Measurements from ENCODE around the gene MARCHF3. TPM values are rescaled to one million over a fixed set of nuclear protein-coding genes. Genes with fewer than 3 reads are reported as not detected.

MARCHF3 gene
- total and polyA plus RNA-seq, 5 experiments from 2014 or later: 3.4 to 12.7 (median 9.3) TPM

- Mint-ChIP-seq H3K27me3 (no peaks in the 10 kb centered on the region), H3K36me3 (no peaks in the 10 kb centered on the region), H3K9me3 (peaks cover 0 to 3% (median 0%) of the 10 kb centered on the region in 9 donors), H3K27ac (peak overlapping the region; percentile 81 to 98 (median 93)), H3K4me1 (peaks cover 17 to 74% (median 51%) of the 10 kb centered on the region in 4 donors), H3K4me3 (peak overlapping the region in 8 of 10 donors; percentile 7 to 87 (median 82))
- no peak for DNase-seq
- no peak for ATAC-seq
- POLR2A ChIA-PET: no interaction called here
Measured at GRCh38 chr5:126987271-126987899, 43.0 kb downstream of the MARCHF3 start.

GRCh38 chr5:126984632-126985031, 45.7 kb downstream of the MARCHF3 start:
- peaks cover 19 to 67% (median 48%) of the 10 kb centered on the region in 4 donors for H3K4me1 Mint-ChIP-seq
- DNase-seq (no peak), ATAC-seq (no peak)
- no peaks in the 10 kb centered on the region for H3K36me3 Mint-ChIP-seq
- H3K9me3 Mint-ChIP-seq: no peaks in the 10 kb centered on the region
- POLR2A ChIA-PET: no interaction called here
- no peak overlapping the region for H3K4me3 Mint-ChIP-seq
- peak overlapping the region in 9 of 10 donors; percentile 33 to 89 (median 68) for H3K27ac Mint-ChIP-seq
- H3K27me3 Mint-ChIP-seq: no peaks in the 10 kb centered on the region

- POLR2A ChIA-PET: interaction anchor here (1.2 to 1.8 kb wide), 2 partner anchors 12 to 130 kb away, joined by 3 to 6 read pairs; no protein-coding TSS in a partner anchor
- no peaks in the 10 kb centered on the region for H3K36me3 Mint-ChIP-seq
- peaks cover 19 to 65% (median 44%) of the 10 kb centered on the region in 4 donors for H3K4me1 Mint-ChIP-seq
- DNase-seq (no peak), ATAC-seq (no peak)
- no peaks in the 10 kb centered on the region for H3K27me3 Mint-ChIP-seq
- no peak overlapping the region for H3K4me3 Mint-ChIP-seq
- no peaks in the 10 kb centered on the region for H3K9me3 Mint-ChIP-seq
- peak overlapping the region in 8 of 10 donors; percentile 24 to 85 (median 60) for H3K27ac Mint-ChIP-seq
Measured at GRCh38 chr5:126983874-126984266, 46.5 kb downstream of the MARCHF3 start.

- Mint-ChIP-seq H3K4me1 (peaks cover 16 to 62% (median 38%) of the 10 kb centered on the region in 4 donors), H3K9me3 (no peaks in the 10 kb centered on the region), H3K27ac (peak overlapping the region in 8 of 10 donors; percentile 44 to 91 (median 72)), H3K36me3 (no peaks in the 10 kb centered on the region), H3K27me3 (no peaks in the 10 kb centered on the region), H3K4me3 (no peak overlapping the region)
- no peak for DNase-seq
- no peak for ATAC-seq
- POLR2A ChIA-PET: interaction anchor here (0.6 to 1.8 kb wide), 3 partner anchors 11 to 130 kb away, joined by 3 to 6 read pairs (median 3); no protein-coding TSS in a partner anchor
Measured at GRCh38 chr5:126982926-126983873, 47.2 kb downstream of the MARCHF3 start.

- peak overlapping the region in 2 of 10 donors; percentile 6 to 52 for H3K27ac Mint-ChIP-seq
- POLR2A ChIA-PET: interaction anchor here (0.6 to 1.8 kb wide), 2 partner anchors 10 to 129 kb away, joined by 3 to 6 read pairs; no protein-coding TSS in a partner anchor
- H3K9me3 Mint-ChIP-seq: no peaks in the 10 kb centered on the region
- no peaks in the 10 kb centered on the region for H3K27me3 Mint-ChIP-seq
- H3K36me3 Mint-ChIP-seq: no peaks in the 10 kb centered on the region
- H3K4me1 Mint-ChIP-seq: peaks cover 12 to 54% (median 29%) of the 10 kb centered on the region in 4 donors
- DNase-seq (no peak), ATAC-seq (no peak)
- H3K4me3 Mint-ChIP-seq: no peak overlapping the region
Measured at GRCh38 chr5:126982202-126982601, 48.2 kb downstream of the MARCHF3 start.

- Mint-ChIP-seq H3K27me3 (no peaks in the 10 kb centered on the region), H3K36me3 (no peaks in the 10 kb centered on the region), H3K27ac (peak overlapping the region in 2 of 10 donors; percentile 6 to 52), H3K4me1 (peaks cover 10 to 50% (median 24%) of the 10 kb centered on the region in 4 donors), H3K4me3 (no peak overlapping the region), H3K9me3 (no peaks in the 10 kb centered on the region)
- POLR2A ChIA-PET: interaction anchor here (0.6 kb wide), 1 partner anchor 10 kb away, joined by 3 read pairs; no protein-coding TSS in a partner anchor
- DNase-seq (no peak), ATAC-seq (no peak)
Measured at GRCh38 chr5:126981701-126982100, 48.7 kb downstream of the MARCHF3 start.

GRCh38 chr5:126981222-126981621, 49.1 kb downstream of the MARCHF3 start:
- POLR2A ChIA-PET: no interaction called here
- no peaks in the 10 kb centered on the region for H3K9me3 Mint-ChIP-seq
- DNase-seq (no peak), ATAC-seq (no peak)
- H3K27me3 Mint-ChIP-seq: no peaks in the 10 kb centered on the region
- H3K4me3 Mint-ChIP-seq: no peak overlapping the region
- no peaks in the 10 kb centered on the region for H3K36me3 Mint-ChIP-seq
- H3K4me1 Mint-ChIP-seq: peaks cover 12 to 52% (median 25%) of the 10 kb centered on the region in 4 donors
- peak overlapping the region in 1 of 10 donors; percentile 15 for H3K27ac Mint-ChIP-seq

- no peaks in the 10 kb centered on the region for H3K27me3 Mint-ChIP-seq
- H3K4me1 Mint-ChIP-seq: peaks cover 9 to 49% (median 20%) of the 10 kb centered on the region in 4 donors
- ATAC-seq: no peak
- peak overlapping the region in 2 of 10 donors; percentile 22 to 46 for H3K27ac Mint-ChIP-seq
- DNase-seq: no peak
- H3K36me3 Mint-ChIP-seq: no peaks in the 10 kb centered on the region
- no peak overlapping the region for H3K4me3 Mint-ChIP-seq
- H3K9me3 Mint-ChIP-seq: no peaks in the 10 kb centered on the region
- POLR2A ChIA-PET: no interaction called here
Measured at GRCh38 chr5:126978258-126978657, 52.1 kb downstream of the MARCHF3 start.

- POLR2A ChIA-PET: interaction anchor here (1.0 kb wide), 1 partner anchor 124 kb away, joined by 4 read pairs; no protein-coding TSS in a partner anchor
Measured at GRCh38 chr5:126976520-126977172, 53.7 kb downstream of the MARCHF3 start.

GRCh38 chr5:126975796-126976195, 54.6 kb downstream of the MARCHF3 start:
- Mint-ChIP-seq H3K27me3 (no peaks in the 10 kb centered on the region), H3K4me1 (peaks cover 15 to 57% (median 34%) of the 10 kb centered on the region in 4 donors), H3K27ac (peak overlapping the region in 3 of 10 donors; percentile 46 to 79 (median 57)), H3K9me3 (no peaks in the 10 kb centered on the region), H3K36me3 (no peaks in the 10 kb centered on the region), H3K4me3 (no peak overlapping the region)
- POLR2A ChIA-PET: no interaction called here
- DNase-seq: no peak
- ATAC-seq: no peak

More at GRCh38 chr5:126976520-126977172, 53.7 kb downstream of the MARCHF3 start:
- ATAC-seq: no peak
- no peaks in the 10 kb centered on the region for H3K9me3 Mint-ChIP-seq
- H3K36me3 Mint-ChIP-seq: no peaks in the 10 kb centered on the region
- peak overlapping the region in 3 of 10 donors; percentile 38 to 79 (median 47) for H3K27ac Mint-ChIP-seq
- no peak overlapping the region for H3K4me3 Mint-ChIP-seq
- H3K4me1 Mint-ChIP-seq: peaks cover 13 to 53% (median 27%) of the 10 kb centered on the region in 4 donors
- H3K27me3 Mint-ChIP-seq: no peaks in the 10 kb centered on the region
- DNase-seq: no peak

- ATAC-seq (peak; percentile 39 to 69), DNase-seq (peak in 1 of 10 donors; percentile 15)
- Mint-ChIP-seq H3K4me1 (peaks cover 16 to 64% (median 37%) of the 10 kb centered on the region in 4 donors), H3K27me3 (no peaks in the 10 kb centered on the region), H3K9me3 (no peaks in the 10 kb centered on the region), H3K4me3 (peak overlapping the region in 9 of 10 donors; percentile 5 to 91 (median 82)), H3K27ac (peak overlapping the region; percentile 37 to 93 (median 89)), H3K36me3 (no peaks in the 10 kb centered on the region)
- POLR2A ChIA-PET: interaction anchor here (1.1 kb wide), 1 partner anchor 119 kb away, joined by 3 read pairs; no protein-coding TSS in a partner anchor
Measured at GRCh38 chr5:126973193-126973592, 57.2 kb downstream of the MARCHF3 start.

Data from naive thymus-derived CD8-positive, alpha-beta T cell (primary cell).